OCI-LY1 (cell line): ENCODE results near the gene GIMAP1.

Source experiments
- CTCF ChIP-seq: fragments of 200-600 bp; sonication (generic), shearing (Covaris generic); IDR thresholded peaks from 2 replicates; pipeline ENCODE4 v1.5.1; 2017; ENCODE audit warnings: mild to moderate bottlenecking, antibody characterized with exemption, low read length, moderate library complexity, mixed read lengths
- EZH2 ChIP-seq: fragments of 200-600 bp; sonication (generic), shearing (Covaris generic); IDR thresholded peaks from 2 replicates; pipeline ENCODE4 v1.8.0; 2017; ENCODE audit warnings: borderline replicate concordance, mixed run types, mild to moderate bottlenecking, antibody characterized with exemption, low read length, moderate library complexity, mixed read lengths

DNA sequence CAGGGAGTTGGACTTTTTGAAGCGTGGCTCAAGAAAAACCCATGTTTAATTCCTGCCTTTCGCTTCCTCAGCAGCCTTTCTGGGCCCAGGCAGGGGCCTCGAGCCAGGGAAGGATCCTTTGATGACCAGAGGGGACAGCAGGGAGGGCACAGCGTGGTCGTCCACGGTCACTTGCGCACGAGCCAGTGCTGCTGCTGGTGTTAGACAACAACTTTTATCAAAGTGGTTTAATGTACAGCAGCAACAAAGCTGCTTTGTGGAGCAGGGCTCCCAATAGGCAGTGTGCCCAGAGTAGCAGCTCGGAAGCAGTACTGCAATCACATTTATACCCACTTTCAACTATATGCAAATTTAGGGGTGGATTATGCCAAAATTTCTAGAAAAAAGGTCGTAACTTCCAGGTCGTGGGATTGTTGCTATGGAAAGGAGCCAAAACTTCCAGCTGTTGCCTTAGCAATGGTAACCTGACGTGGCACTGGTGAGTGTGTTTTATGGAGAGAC, 6.1 kb downstream of the GIMAP1 start:
- TF ChIP-seq CTCF (no peak), EZH2 (no peak)
